GM12878 (cell line): ENCODE measurements around the gene UBC. TPM values are rescaled to one million over a fixed set of nuclear protein-coding genes. Genes with fewer than 3 reads are reported as not detected.
A peak's percentile ranks its signal among the peaks of the same experiment; 100 is the strongest.

Source experiments
- IKZF2 ChIP-seq, 2 experiments: fragments of 450-650 bp; IDR thresholded peaks; 2 replicates each; pipeline ENCODE4 v1.6.1; 2017; ENCODE audit warnings: mild to moderate bottlenecking in 2 of 2, moderate library complexity in 2 of 2
- KLF5 ChIP-seq: fragments of 450-650 bp; IDR thresholded peaks from 2 replicates; pipeline ENCODE4 v1.6.1; 2014; ENCODE audit warnings: mild to moderate bottlenecking; ENCODE audit not compliant: partially characterized antibody
- LARP7 ChIP-seq: fragments of 450-650 bp; IDR thresholded peaks from 2 replicates; pipeline ENCODE4 v1.6.1; 2017; ENCODE audit warnings: mild to moderate bottlenecking
- MYB ChIP-seq: fragments of 150-350 bp; IDR thresholded peaks from 2 replicates; pipeline ENCODE4 v1.6.1; 2014; ENCODE audit warnings: mild to moderate bottlenecking, low read depth, low read length, borderline replicate concordance
- POLR2A ChIP-seq: IDR thresholded peaks from 2 replicates; pipeline ENCODE4 v1.6.1; 2011; ENCODE audit warnings: low read depth, mild to moderate bottlenecking, low read length
- TCF7 ChIP-seq: IDR thresholded peaks from 2 replicates; pipeline ENCODE4 v1.6.1; 2014; ENCODE audit warnings: antibody characterized with exemption, borderline replicate concordance
- ZNF622 ChIP-seq: fragments of 450-650 bp; IDR thresholded peaks from 2 replicates; pipeline ENCODE4 v1.6.1; 2017; ENCODE audit warnings: mild to moderate bottlenecking, inconsistent platforms
- polyA plus RNA-seq, 11 experiments: library from polyadenylated mRNA; depleted of rRNA in 4 of 11; unstranded in 6 of 11; stranded (reverse) in 5 of 11; fragments of >200 nt; fragmentation: Nextera tagmentation in 4 of 11; fragmentation: Illumina TruSeq in 1 of 11; extraction: Ambion mirVana in 4 of 11; extraction: Trizol in 1 of 11; gene quantifications; 1 replicate in 1 of 11; 2 replicates in 10 of 11; pipeline versions ENCODE4 v1.2.1 to v1.2.3, GENCODE V29; 2011 to 2016; ENCODE audit warnings: inconsistent platforms in 2 of 11, missing spikeins in 2 of 11, low read depth in 1 of 11
- total RNA-seq, 4 experiments: library from RNA; depleted of rRNA in 3 of 4; stranded (reverse); fragments of >200 nt in 3 of 4; fragmentation: Illumina TruSeq in 1 of 4; extraction: Trizol in 1 of 4; gene quantifications; 2 replicates each; pipeline versions ENCODE4 v1.2.1 to v1.2.3, GENCODE V29; 2013 to 2021
- TF ChIP-seq, protein P1 (sequence below): fragments of 450-650 bp; IDR thresholded peaks from 2 replicates; pipeline ENCODE4 v1.6.1; 2017; ENCODE audit warnings: mild to moderate bottlenecking, low read depth, inconsistent platforms; ENCODE audit not compliant: poor library complexity, severe bottlenecking
- TF ChIP-seq, protein P2 (sequence below): fragments of 450-650 bp; formaldehyde crosslinking; IDR thresholded peaks from 2 replicates; pipeline ENCODE4 v1.4.0; 2020; ENCODE audit warnings: mild to moderate bottlenecking, moderate library complexity
- TF ChIP-seq, protein P3 (sequence below): IDR thresholded peaks from 2 replicates; pipeline ENCODE4 v1.6.1; 2012; ENCODE audit warnings: improper control_type of control experiment, low read depth, low read length; ENCODE audit not compliant: insufficient replicate concordance
- TF ChIP-seq, protein P4 (sequence below): IDR thresholded peaks from 2 replicates; pipeline ENCODE4 v1.6.1; 2012; ENCODE audit warnings: mild to moderate bottlenecking, low read depth, low read length
- TF ChIP-seq, protein P5 (sequence below): IDR thresholded peaks from 2 replicates; pipeline ENCODE4 v1.6.1; 2011; ENCODE audit warnings: low read depth, low read length, improper control_type of control experiment, borderline replicate concordance

The UBC gene
- total and polyA plus RNA-seq, 10 of the 15 experiments (the other 5 are each of a cell fraction or from before 2014, with no cell fraction given): 653 to 1,666 (median 874) TPM

DNA sequence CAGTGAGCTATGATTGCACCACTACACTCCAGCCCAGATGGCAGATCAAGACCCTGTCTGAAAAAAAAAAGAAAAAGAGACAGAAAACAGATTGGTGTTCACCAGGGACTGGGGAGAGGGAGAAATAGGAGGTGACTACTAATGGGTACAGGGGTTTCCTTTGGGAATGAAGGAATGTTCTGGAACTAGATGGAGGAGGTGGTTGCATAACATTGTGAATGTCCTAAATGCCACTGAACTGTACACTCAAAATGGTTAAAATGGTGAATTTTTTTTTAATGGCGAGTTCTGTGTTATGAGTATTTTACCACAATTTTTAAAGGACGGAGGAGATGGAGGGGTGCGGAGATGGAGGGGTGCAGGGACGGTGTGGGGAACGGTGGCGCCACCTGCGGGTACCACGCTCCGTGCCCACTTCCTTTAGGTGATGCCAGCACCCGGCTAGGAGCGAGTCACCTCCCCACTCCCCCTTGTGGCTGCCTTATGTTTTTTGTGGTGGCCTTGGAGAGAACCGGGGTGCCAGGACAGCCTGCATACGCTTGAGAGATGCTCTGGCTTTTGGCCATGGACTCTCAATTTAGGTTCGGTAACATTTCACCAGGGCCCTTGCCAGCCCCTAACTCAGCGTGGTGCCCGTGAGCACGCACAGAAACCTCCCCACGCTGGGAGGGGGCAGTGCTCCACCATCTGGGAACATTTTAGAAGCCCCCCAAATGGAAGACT, 16.1 kb downstream of the UBC start (continued):
- TF ChIP-seq, protein P1, sequence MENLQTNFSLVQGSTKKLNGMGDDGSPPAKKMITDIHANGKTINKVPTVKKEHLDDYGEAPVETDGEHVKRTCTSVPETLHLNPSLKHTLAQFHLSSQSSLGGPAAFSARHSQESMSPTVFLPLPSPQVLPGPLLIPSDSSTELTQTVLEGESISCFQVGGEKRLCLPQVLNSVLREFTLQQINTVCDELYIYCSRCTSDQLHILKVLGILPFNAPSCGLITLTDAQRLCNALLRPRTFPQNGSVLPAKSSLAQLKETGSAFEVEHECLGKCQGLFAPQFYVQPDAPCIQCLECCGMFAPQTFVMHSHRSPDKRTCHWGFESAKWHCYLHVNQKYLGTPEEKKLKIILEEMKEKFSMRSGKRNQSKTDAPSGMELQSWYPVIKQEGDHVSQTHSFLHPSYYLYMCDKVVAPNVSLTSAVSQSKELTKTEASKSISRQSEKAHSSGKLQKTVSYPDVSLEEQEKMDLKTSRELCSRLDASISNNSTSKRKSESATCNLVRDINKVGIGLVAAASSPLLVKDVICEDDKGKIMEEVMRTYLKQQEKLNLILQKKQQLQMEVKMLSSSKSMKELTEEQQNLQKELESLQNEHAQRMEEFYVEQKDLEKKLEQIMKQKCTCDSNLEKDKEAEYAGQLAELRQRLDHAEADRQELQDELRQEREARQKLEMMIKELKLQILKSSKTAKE: no peak
- TF ChIP-seq, protein P2, sequence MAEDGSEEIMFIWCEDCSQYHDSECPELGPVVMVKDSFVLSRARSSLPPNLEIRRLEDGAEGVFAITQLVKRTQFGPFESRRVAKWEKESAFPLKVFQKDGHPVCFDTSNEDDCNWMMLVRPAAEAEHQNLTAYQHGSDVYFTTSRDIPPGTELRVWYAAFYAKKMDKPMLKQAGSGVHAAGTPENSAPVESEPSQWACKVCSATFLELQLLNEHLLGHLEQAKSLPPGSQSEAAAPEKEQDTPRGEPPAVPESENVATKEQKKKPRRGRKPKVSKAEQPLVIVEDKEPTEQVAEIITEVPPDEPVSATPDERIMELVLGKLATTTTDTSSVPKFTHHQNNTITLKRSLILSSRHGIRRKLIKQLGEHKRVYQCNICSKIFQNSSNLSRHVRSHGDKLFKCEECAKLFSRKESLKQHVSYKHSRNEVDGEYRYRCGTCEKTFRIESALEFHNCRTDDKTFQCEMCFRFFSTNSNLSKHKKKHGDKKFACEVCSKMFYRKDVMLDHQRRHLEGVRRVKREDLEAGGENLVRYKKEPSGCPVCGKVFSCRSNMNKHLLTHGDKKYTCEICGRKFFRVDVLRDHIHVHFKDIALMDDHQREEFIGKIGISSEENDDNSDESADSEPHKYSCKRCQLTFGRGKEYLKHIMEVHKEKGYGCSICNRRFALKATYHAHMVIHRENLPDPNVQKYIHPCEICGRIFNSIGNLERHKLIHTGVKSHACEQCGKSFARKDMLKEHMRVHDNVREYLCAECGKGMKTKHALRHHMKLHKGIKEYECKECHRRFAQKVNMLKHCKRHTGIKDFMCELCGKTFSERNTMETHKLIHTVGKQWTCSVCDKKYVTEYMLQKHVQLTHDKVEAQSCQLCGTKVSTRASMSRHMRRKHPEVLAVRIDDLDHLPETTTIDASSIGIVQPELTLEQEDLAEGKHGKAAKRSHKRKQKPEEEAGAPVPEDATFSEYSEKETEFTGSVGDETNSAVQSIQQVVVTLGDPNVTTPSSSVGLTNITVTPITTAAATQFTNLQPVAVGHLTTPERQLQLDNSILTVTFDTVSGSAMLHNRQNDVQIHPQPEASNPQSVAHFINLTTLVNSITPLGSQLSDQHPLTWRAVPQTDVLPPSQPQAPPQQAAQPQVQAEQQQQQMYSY (CRISPR knock-in tag): no peak
- TF ChIP-seq, protein P3, sequence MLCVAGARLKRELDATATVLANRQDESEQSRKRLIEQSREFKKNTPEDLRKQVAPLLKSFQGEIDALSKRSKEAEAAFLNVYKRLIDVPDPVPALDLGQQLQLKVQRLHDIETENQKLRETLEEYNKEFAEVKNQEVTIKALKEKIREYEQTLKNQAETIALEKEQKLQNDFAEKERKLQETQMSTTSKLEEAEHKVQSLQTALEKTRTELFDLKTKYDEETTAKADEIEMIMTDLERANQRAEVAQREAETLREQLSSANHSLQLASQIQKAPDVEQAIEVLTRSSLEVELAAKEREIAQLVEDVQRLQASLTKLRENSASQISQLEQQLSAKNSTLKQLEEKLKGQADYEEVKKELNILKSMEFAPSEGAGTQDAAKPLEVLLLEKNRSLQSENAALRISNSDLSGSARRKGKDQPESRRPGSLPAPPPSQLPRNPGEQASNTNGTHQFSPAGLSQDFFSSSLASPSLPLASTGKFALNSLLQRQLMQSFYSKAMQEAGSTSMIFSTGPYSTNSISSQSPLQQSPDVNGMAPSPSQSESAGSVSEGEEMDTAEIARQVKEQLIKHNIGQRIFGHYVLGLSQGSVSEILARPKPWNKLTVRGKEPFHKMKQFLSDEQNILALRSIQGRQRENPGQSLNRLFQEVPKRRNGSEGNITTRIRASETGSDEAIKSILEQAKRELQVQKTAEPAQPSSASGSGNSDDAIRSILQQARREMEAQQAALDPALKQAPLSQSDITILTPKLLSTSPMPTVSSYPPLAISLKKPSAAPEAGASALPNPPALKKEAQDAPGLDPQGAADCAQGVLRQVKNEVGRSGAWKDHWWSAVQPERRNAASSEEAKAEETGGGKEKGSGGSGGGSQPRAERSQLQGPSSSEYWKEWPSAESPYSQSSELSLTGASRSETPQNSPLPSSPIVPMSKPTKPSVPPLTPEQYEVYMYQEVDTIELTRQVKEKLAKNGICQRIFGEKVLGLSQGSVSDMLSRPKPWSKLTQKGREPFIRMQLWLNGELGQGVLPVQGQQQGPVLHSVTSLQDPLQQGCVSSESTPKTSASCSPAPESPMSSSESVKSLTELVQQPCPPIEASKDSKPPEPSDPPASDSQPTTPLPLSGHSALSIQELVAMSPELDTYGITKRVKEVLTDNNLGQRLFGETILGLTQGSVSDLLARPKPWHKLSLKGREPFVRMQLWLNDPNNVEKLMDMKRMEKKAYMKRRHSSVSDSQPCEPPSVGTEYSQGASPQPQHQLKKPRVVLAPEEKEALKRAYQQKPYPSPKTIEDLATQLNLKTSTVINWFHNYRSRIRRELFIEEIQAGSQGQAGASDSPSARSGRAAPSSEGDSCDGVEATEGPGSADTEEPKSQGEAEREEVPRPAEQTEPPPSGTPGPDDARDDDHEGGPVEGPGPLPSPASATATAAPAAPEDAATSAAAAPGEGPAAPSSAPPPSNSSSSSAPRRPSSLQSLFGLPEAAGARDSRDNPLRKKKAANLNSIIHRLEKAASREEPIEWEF: no peak
- TF ChIP-seq MYB: no peak
- TF ChIP-seq KLF5: no peak
- TF ChIP-seq, protein P4, sequence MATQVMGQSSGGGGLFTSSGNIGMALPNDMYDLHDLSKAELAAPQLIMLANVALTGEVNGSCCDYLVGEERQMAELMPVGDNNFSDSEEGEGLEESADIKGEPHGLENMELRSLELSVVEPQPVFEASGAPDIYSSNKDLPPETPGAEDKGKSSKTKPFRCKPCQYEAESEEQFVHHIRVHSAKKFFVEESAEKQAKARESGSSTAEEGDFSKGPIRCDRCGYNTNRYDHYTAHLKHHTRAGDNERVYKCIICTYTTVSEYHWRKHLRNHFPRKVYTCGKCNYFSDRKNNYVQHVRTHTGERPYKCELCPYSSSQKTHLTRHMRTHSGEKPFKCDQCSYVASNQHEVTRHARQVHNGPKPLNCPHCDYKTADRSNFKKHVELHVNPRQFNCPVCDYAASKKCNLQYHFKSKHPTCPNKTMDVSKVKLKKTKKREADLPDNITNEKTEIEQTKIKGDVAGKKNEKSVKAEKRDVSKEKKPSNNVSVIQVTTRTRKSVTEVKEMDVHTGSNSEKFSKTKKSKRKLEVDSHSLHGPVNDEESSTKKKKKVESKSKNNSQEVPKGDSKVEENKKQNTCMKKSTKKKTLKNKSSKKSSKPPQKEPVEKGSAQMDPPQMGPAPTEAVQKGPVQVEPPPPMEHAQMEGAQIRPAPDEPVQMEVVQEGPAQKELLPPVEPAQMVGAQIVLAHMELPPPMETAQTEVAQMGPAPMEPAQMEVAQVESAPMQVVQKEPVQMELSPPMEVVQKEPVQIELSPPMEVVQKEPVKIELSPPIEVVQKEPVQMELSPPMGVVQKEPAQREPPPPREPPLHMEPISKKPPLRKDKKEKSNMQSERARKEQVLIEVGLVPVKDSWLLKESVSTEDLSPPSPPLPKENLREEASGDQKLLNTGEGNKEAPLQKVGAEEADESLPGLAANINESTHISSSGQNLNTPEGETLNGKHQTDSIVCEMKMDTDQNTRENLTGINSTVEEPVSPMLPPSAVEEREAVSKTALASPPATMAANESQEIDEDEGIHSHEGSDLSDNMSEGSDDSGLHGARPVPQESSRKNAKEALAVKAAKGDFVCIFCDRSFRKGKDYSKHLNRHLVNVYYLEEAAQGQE: no peak
- no peak for TF ChIP-seq LARP7
- TF ChIP-seq, protein P5, sequence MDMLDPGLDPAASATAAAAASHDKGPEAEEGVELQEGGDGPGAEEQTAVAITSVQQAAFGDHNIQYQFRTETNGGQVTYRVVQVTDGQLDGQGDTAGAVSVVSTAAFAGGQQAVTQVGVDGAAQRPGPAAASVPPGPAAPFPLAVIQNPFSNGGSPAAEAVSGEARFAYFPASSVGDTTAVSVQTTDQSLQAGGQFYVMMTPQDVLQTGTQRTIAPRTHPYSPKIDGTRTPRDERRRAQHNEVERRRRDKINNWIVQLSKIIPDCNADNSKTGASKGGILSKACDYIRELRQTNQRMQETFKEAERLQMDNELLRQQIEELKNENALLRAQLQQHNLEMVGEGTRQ: no peak
- no peak for TF ChIP-seq TCF7
- TF ChIP-seq POLR2A: no peak
- no peak for TF ChIP-seq ZNF622
- TF ChIP-seq IKZF2 (IDR thresholded peaks at IDR 0.05): peak; percentile 19 to 44; a peak in 3 of 4 replicates
